Type B pancreatic cell (in vitro differentiated cells): ENCODE measurements around the gene PHF19. TPM values are rescaled to one million over a fixed set of nuclear protein-coding genes. Genes with fewer than 3 reads are reported as not detected.

ENCODE experiments used
- DNase-seq: peaks from one replicate; pipeline ENCODE4 v3.0.0; 2021; ENCODE audit warnings: mixed read lengths; ENCODE audit not compliant: unreplicated experiment; ENCODE audit errors: extremely low spot score
- H3K27ac Mint-ChIP-seq: 2 replicates; pipeline ENCODE4 v1.8.0; 2021; ENCODE audit warnings: mild to moderate bottlenecking, mixed read lengths
- H3K27me3 Mint-ChIP-seq: 2 replicates; pipeline ENCODE4 v1.8.0; 2021; ENCODE audit warnings: mixed read lengths
- H3K36me3 Mint-ChIP-seq: 2 replicates; pipeline ENCODE4 v1.8.0; 2021; ENCODE audit warnings: mixed read lengths
- H3K4me1 Mint-ChIP-seq: one replicate; pipeline ENCODE4 v1.8.0; 2021; ENCODE audit warnings: mixed read lengths; ENCODE audit not compliant: unreplicated experiment
- H3K4me3 Mint-ChIP-seq: 2 replicates; pipeline ENCODE4 v1.8.0; 2021; ENCODE audit warnings: mild to moderate bottlenecking, mixed read lengths
- H3K9me3 Mint-ChIP-seq: 2 replicates; pipeline ENCODE4 v1.8.0; 2021; ENCODE audit warnings: mixed read lengths
- total RNA-seq: library from RNA; stranded (reverse); gene quantifications from 2 replicates; pipeline ENCODE4 v1.2.1, GENCODE V29; 2021; ENCODE audit warnings: low replicate concordance
- TF ChIP-seq, protein P1 (sequence below): fragments of 200-600 bp; sonication (generic); conservative IDR thresholded peaks from 2 replicates; pipeline ENCODE4 v1.5.0; 2021; ENCODE audit warnings: antibody characterized with exemption, mild to moderate bottlenecking

The PHF19 gene
- total RNA-seq, 1 donor from 2014 or later: 39.6 TPM

DNA sequence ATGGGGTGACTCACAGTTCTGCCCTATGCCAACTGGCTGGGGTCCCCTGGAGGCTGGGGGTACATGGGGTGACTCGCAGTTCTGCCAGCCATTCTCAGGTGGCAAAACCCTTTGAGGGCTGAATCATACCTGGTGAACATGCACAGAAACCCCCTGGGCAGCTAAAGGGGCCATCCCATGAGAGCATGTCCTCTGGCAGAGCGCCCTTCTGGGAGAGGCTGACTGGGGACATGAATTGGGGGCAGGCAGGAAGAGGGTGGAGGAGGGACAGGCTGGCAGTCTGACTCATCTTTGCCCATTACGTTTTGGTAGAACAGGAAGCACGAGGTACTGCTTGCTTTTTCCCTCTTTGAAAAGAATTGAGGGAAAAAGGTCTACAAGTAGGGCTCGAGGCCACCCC is 32.9 kb upstream of the PHF19 start:
- Mint-ChIP-seq H3K4me3 (no peak overlapping the region), H3K4me1 (no peaks in the 10 kb centered on the region), H3K36me3 (no peaks in the 10 kb centered on the region), H3K27ac (no peak overlapping the region), H3K9me3 (no peaks in the 10 kb centered on the region), H3K27me3 (no peaks in the 10 kb centered on the region)
- no peak for DNase-seq
- TF ChIP-seq, protein P1, sequence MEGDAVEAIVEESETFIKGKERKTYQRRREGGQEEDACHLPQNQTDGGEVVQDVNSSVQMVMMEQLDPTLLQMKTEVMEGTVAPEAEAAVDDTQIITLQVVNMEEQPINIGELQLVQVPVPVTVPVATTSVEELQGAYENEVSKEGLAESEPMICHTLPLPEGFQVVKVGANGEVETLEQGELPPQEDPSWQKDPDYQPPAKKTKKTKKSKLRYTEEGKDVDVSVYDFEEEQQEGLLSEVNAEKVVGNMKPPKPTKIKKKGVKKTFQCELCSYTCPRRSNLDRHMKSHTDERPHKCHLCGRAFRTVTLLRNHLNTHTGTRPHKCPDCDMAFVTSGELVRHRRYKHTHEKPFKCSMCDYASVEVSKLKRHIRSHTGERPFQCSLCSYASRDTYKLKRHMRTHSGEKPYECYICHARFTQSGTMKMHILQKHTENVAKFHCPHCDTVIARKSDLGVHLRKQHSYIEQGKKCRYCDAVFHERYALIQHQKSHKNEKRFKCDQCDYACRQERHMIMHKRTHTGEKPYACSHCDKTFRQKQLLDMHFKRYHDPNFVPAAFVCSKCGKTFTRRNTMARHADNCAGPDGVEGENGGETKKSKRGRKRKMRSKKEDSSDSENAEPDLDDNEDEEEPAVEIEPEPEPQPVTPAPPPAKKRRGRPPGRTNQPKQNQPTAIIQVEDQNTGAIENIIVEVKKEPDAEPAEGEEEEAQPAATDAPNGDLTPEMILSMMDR: no peak

DNA sequence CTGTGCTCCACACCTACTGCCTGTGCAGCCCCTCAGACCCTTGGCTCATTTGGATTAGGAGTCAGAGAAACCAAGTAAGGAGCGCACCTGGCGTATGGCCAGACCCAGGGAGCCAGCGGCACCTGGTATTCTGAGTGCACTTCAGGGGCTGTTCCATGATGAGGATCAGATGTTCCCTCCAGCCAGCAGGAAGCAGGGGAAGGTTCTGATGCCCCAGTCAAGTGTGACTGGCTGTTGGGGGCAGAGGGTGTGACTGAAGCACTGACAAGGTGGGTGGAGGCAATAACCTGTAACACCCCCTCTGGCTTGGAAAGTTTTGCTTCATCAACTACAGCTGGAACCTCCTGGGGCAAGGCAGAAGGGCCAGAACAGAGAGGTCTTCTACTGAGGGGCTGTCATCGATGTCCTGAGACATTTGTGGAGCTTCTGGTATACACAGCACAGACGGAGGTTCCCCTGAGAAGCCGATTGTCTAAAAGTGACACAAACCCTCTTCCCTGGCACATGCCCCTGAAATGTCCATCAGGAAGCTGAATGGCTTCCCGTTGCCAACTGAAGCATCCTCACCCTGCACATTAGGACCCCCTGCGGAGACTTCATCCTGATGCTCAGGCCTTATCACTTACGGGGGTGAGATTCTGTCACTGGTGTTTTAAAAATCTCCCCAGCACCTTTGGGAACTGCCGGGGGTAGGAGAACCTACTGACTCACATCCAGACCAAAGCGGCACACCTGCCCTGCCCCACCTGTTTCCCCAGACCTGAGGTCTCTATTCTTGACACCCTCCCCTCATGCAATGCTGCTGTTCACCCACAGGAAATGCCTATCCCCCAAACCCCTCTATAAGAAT is 28.6 kb upstream of the PHF19 start:
- Mint-ChIP-seq H3K4me3 (no peak overlapping the region), H3K27me3 (peaks cover 8% of the 10 kb centered on the region), H3K27ac (no peak overlapping the region), H3K9me3 (no peaks in the 10 kb centered on the region), H3K36me3 (no peaks in the 10 kb centered on the region), H3K4me1 (no peaks in the 10 kb centered on the region)
- TF ChIP-seq, protein P1: no peak
- DNase-seq: no peak

DNA sequence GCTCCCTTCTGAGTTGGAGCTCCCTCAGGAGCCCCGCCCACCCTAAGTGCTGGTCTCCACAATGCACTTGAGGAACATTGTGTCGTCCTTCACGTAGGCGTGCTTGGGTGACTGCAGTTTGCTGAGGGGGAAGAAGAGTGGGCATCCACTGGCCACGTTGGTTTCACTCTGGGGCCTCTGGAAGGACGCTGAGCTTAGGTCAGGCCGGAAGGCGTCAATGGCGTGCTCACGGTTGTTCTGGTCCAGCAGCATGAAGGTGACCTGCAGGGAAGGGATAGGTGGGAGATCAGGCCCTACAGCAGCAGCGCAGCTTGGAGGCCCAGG is 28.0 kb upstream of the PHF19 start:
- H3K36me3 Mint-ChIP-seq: no peaks in the 10 kb centered on the region
- H3K9me3 Mint-ChIP-seq: no peaks in the 10 kb centered on the region
- H3K27ac Mint-ChIP-seq: no peak overlapping the region
- H3K4me3 Mint-ChIP-seq: no peak overlapping the region
- DNase-seq: no peak
- TF ChIP-seq, protein P1: no peak
- H3K4me1 Mint-ChIP-seq: no peaks in the 10 kb centered on the region
- H3K27me3 Mint-ChIP-seq: peaks cover 9% of the 10 kb centered on the region

DNA sequence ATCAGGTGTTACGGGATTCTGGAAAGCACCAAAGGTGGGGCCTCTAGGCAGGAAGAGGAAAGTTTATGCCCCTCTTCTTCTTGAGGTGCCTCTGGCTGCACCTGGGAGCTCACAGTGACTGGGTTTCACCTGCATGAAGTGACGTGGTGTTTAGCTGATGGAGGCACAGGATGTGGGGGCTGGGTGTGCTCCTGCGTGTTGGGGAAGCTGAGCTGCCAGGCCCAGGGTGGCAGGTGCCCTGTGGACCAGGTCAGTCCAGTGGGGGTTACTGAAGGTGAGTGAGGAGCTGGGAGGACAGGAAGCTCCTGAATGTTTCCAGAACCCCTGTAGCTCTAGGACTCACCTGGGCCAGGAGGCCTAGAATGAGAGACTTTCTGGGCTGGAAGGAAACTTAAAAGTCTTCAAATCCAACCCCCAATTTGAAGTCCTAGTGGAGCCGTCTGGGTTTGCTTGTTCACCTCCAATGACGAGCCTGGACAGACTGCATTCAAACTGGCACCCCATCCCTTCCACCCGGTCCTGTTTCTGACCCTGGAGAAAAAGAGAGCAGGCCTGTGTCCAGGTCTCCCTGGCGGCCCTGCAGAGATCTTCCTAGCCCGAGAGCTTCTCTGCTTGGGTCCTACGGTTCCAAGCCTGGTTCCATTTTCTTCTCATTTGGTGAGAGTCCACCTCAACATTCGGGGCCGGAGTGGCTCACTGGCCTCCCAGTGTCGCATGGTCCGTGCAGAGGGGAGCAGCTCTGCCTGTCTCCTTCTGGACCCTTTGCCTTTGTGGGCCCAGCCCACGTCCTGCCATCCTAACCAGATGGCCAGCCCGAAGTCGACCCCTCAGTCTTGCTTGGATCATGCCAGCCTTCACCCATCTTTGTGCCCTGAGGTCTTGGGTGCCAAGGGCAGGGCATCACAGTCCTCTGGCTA is 27.3 kb upstream of the PHF19 start:
- no peaks in the 10 kb centered on the region for H3K9me3 Mint-ChIP-seq
- TF ChIP-seq, protein P1: no peak
- H3K27me3 Mint-ChIP-seq: peaks cover 9% of the 10 kb centered on the region
- no peak overlapping the region for H3K4me3 Mint-ChIP-seq
- H3K36me3 Mint-ChIP-seq: no peaks in the 10 kb centered on the region
- no peak for DNase-seq
- no peaks in the 10 kb centered on the region for H3K4me1 Mint-ChIP-seq
- H3K27ac Mint-ChIP-seq: no peak overlapping the region

DNA sequence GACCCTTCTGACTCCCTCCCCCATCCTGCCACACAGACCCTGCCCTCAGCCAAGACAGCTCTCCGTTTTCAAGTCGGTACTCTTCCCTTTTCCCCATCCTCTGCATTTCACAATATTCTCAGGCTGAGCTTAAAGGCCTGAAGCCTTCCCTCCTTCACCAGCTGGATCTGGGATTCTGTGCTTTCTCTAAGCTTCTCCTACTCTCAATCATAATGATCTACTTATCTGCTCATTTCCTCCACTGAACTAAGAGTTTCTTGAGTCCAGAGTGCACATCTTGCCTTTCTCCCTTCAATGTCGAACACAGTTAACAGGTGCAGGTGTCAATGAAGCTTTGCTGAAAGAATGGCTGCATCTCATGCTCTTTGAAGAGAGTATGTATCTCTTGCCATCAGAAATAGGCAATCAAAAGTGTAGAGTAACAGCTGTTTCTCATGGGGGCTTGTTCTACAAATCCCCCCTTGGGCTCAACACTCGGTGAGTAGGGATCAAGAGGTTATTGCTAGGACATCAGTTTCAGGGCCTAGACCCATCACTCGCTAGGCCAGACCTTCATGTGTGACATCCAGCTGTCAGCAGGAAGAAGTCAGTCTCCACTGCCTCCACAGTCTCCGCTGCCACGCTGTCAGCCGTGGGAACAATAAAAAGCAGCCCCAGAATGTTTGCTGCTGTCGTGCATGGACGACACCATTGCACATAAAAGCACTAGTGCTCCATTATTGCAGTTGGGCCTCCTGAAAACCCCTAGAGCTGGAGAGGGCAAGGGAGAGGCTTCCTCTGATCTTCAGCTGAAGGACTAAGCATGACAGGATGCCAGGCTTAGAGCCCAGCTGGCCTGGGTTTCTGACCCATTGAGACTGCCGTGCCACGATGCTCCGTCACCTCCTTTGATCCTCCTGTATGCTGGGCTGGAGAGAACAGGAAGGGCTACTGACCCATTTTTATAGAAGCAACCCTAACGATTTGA is 25.9 kb upstream of the PHF19 start:
- Mint-ChIP-seq H3K9me3 (no peaks in the 10 kb centered on the region), H3K4me3 (no peak overlapping the region), H3K27ac (peak overlapping the region; percentile 22), H3K4me1 (no peaks in the 10 kb centered on the region), H3K36me3 (no peaks in the 10 kb centered on the region), H3K27me3 (peaks cover 9% of the 10 kb centered on the region)
- DNase-seq: no peak
- TF ChIP-seq, protein P1: no peak
